GM19467 (cell line): ENCODE measurements around the gene LRRC23.
A peak's percentile ranks its signal among the peaks of the same experiment; 100 is the strongest.

Experiments used
- ATAC-seq: cut with Tn5 transposase; IDR thresholded peaks from one replicate; pipeline ENCODE4 v1.9.1; 2021; ENCODE audit warnings: mild to moderate bottlenecking, moderate library complexity; ENCODE audit not compliant: unreplicated experiment

The LRRC23 gene

DNA sequence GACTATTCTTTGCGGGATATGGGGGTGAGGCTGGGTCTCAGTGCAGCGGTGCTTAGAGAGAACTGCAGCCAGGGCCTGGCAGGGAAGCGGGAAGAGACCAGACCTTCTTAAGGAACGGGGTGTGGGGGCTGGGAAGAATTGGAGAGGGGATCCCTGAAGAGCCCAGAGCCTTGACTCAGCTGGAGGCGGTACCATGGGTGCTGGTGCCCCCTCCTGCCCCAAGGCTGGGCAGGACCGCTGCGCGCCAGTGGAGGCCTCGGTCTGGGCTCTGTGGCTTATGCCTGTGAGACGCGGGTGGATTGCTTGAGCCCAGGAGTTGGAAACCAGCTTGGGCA is 37.7 kb downstream of the LRRC23 start:
- ATAC-seq: no peak

DNA sequence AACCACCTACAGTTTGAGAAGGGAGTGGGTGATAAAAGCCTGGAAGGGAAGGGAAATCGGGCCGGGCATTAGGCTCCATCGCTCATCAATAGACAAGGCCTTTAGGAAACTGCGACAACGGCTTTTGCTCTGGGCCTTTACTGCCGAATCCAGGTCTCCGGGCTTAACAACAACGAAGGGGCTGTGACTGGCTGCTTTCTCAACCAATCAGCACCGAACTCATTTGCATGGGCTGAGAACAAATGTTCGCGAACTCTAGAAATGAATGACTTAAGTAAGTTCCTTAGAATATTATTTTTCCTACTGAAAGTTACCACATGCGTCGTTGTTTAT is 38.7 kb downstream of the LRRC23 start:
- ATAC-seq: peak; percentile 18

DNA sequence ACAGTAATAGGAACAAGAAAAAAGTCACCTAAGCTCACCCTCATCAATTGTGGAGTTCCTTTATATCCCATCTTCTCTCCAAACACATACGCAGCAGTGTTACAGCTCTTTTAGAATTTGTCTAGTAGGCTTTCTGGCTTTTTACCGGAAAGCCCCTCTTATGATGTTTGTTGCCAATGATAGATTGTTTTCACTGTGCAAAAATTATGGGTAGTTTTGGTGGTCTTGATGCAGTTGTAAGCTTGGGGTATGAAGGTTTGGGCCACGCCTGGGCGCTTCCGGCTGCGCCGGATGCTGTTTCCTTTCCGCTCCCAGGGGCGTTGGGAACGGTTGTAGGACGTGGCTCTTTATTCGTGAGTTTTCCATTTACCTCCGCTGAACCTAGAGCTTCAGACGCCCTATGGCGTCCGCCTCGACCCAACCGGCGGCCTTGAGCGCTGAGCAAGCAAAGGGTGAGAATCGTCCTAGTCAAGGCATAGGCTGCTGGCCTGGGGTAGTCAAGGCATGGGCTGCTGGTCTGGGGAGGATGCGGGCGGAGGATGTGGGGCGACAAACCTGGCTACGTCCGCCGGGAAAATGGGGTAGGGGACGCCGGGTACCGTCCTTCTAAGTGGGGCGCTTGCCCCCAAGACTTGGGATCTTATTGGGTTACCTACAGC is 39.2 kb downstream of the LRRC23 start, which contains the start of the genes C12orf57 and RNU7-1:
Gene C12orf57 (plus strand): TSS at position 301 of the 659 bp plus-strand sequence. CDS start 100 bp downstream, at position 401.
Gene RNU7-1 (plus strand): TSS at position 95 of the 659 bp plus-strand sequence.
- ATAC-seq: peak; percentile 28

DNA sequence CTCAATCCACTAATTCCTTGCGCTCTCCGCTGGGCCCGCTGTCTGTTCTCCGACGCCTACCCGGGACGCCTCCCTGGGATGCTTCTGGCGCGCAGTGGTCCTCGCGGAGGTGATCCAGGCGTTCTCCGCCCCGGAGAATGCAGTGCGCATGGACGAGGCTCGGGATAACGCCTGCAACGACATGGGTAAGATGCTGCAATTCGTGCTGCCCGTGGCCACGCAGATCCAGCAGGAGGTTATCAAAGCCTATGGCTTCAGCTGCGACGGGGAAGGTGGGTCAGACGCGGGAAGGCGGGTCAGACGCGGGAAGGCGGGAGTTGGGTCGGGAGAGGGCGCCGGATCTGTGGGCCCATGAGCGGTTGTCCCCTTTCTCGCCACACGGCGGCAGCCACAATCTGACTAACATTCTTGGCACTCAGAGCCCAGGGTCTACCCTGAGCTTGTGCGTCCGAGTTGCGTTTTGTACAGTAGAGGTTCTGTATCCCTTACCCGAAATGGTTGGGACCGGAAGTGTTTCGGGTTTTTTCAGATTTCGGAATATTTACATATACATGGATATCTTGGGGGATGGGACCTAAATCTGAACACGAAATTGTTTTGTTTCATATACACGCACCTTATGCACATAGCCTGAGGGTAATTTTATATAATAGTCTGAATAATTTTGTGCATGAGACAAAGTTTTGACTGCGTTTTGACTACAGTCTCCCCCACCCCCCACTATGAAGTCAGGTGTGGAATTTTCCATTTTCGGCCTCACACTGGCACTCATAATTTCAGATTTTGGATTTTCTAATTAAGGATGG is 40.0 kb downstream of the LRRC23 start:
- ATAC-seq: peak; percentile 28

DNA sequence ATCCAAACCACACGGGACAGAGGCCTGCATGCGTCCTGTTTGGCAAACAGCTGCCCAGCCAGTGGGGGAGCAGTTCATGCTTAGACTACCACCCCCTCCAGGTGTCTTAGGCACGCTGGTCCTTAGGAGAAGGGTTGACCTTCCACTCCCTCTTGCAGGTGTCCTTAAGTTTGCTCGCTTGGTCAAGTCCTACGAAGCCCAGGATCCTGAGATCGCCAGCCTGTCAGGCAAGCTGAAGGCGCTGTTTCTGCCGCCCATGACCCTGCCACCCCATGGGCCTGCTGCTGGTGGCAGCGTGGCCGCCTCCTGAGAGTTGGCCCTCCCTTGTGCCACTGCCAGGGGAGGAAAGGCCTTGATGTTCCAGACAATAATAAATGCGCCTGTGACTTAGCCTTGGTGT is 41.0 kb downstream of the LRRC23 start:
- no peak for ATAC-seq

DNA sequence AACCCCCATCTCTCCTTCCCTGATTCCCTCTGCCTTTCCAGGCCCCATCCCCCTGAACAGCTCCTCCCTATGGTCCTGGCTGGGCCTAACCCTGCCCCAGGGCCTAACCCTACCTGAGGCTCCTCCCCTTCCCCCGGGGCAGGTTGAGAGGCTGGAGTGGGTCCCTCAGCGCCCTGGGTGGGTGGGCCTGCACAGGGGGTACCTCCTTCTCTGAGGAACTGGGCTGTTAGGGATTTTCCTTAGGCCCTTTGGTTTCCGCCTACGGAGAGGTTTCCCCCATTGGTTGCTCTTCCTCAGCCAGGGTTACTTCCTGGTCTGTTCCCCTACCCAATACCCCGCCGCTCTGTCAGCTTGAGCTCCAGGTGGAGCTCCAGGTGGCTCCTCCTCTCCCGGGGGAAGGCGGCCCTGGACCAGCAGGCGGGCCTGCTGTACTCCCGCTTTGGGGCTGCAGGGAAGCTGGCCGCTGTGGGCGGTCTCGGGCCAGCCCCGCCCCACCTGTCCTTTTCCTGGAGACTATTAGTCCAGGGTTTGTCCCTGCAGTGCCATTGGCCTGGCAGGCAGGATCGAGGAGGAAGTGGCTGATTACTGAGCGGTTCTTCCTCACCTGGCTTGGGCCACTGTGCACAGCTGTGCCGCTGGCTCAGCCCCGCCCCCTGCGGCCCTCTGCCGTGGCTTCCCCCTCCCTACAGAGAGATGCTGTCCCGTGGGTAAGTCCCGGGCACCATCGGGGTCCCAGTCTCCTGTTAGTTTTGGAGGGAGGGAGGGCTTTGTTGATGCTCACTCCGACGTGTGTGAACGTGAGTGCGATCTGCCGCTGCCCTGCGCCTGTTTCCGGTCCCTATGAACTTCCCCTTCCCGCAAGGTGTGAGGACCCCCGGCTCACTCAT is 41.7 kb downstream of the LRRC23 start:
- ATAC-seq: peak; percentile 26

DNA sequence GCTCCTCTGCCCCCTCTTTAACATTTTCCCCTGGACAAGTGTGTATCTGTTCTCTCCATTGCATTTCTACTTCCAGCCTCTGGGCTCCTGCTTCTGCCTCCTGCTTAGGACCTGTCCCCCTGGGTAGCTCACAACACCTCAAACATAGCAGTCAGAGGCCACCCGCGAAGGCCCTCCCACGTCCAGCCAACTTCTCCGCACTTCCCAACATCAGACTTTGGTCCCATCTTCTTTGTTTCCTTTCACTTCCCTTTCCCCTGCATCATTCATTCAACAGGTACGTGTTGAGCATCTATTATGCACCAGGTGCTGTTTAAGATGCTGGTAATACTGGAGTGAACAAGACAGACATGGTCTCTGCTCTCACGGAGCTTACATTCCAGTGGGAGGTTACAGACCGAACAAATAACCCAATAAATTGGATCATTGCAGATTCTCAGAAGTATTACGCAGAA is 42.3 kb downstream of the LRRC23 start:
- ATAC-seq: no peak

DNA sequence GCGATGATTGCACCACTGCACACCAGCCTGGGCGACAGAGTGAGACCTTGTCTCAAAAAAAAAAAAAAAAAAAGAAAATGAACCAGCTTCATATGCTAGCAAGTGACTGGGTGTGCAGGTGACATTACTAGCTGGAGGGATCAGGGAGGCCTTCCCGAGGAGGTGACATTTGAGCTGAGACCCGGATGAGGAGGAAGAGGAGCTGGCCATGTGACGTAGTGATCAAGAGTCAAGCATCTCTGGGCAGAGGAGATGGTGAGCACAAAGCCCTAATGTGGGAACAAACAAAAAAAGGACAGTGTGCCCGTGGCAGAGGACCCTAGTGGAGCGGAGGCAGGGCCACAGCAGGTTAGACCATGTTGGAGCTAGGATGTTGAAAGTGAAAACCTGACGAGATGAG is 43.0 kb downstream of the LRRC23 start:
- no peak for ATAC-seq

DNA sequence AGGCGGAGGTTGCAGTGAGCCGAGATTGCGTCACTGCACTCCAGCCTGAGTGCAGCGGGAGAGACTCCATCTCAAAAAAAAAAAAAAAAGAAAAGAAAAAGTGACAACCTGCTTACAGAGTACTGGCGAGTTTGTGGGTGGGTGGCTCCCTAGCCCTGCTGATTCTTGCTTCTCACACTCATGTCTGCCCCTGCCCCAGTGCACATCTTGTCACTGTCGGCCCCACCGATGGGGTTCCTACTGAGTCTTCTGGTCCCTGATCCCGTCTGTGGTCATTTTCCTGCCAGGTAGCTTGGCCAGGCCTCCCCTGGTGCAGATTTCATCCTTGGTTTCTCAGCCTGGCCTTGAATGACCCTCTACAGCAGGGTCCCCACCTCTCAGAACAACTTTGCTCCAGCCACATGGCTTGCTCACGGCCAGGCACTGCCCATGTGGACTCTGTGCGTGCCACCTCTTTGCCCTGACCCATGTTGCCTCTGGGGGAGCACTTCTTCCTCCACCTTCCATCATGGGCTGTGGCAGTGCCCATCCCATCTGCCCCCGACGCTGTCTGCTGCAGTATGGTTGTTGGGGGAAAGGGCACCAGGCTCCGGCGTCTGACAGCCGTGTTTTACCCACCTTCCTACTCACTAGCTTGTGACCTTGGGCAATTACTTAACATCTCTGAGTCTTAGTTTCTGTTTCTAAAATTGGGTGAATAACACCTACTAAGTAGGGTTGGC is 44.4 kb downstream of the LRRC23 start:
- no peak for ATAC-seq

DNA sequence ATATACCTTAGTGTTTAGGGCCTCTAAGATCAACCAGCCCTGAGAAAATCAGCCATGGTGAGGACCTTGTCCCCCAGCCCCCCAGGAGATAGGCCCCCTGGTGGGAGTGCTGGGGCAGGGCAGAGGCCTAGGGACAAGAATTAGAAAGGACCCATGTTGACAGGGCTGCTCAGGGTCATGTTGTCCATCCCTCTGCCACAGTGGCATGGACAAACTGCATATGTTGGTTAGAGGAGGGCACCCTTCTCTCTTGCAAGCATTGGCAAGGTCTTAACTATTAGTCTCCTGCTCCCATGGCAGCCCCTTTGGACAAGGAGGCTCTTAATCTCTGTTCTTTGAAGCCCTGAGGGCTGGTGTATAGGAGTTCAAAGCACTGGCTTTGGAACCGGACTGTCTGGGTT is 45.8 kb downstream of the LRRC23 start:
- ATAC-seq: no peak

DNA sequence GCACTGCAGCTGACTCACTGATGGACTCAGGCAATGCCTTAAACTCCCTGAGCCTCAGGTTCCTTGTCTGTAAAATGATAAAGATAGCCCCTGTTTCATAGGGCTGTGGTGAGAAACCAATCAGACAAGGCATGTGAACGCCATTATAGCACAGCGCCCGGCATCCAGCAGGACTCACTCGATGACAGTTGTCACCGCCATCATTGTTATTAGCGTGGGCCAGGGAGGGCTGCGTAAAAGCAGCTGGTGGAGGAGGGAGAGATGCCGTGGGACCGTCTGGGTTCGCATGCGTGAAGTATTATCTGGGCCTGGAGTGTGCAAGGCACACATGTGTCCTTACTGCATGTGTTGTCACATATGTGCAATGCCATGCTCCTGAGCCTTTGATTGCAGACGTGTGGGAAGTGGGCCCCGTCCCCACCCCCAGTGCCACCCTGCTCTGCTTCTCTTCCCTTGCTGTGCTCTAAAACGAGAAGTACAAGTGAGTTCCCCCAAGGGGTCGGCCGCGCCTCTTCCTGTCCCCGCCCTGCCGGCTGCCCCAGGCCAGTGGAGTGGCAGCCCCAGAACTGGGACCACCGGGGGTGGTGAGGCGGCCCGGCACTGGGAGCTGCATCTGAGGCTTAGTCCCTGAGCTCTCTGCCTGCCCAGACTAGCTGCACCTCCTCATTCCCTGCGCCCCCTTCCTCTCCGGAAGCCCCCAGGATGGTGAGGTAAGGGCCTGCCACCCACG is 46.4 kb downstream of the LRRC23 start, which contains the start of gene PTPN6:
Gene PTPN6 (plus strand): TSS at position 546 of the 730 bp plus-strand sequence. CDS start 157 bp downstream, at position 703.
- no peak for ATAC-seq

DNA sequence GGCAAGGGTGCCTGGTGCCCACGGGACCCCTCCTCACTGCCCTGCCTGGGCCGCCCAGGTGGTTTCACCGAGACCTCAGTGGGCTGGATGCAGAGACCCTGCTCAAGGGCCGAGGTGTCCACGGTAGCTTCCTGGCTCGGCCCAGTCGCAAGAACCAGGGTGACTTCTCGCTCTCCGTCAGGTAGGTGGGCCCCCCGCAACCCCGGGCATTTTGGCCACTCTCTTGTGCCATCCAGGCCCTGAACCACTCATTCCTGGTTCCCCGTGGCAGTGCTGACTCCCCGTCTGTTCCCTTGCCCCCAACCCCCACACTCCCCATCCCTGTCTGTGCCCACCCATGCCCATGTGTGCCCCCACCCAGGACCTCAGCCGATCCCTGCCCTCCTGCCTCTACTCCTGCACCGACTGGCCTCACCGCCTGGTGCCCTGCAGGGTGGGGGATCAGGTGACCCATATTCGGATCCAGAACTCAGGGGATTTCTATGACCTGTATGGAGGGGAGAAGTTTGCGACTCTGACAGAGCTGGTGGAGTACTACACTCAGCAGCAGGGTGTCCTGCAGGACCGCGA is 47.0 kb downstream of the LRRC23 start:
- ATAC-seq: no peak

DNA sequence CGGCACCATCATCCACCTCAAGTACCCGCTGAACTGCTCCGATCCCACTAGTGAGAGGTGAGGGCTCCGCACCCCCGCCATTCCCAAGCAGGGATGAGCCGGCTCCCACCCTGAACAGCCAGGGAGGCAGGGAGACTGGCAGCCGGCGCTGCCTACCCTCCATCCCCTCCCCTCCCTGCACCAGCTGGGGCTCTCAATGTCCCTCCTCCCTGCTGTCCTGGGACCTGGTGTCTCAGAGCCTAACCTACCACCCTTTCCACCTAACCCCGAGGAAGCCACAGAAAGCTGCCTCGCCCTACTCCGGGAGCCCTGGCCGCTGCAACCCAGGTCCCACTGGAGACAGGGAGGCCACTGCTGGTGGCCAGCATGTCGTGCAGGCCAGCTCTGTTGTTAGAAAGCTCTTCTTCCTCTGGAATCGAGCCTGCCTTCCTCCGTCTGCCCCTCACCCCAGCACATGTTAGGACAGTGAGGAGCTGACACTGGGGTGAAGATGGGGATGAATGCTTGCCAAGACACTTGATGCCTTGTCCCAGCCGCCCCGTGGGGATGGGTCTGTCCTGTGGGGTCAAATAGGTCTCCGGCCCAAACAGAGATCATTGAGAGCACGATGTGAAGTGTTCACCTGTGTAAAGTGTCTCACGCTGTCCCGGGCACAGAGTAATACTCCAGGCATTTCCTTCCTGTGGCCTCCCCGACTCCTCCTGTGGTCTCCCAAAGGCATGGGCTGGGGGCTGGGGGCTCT is 47.7 kb downstream of the LRRC23 start:
- ATAC-seq: no peak

DNA sequence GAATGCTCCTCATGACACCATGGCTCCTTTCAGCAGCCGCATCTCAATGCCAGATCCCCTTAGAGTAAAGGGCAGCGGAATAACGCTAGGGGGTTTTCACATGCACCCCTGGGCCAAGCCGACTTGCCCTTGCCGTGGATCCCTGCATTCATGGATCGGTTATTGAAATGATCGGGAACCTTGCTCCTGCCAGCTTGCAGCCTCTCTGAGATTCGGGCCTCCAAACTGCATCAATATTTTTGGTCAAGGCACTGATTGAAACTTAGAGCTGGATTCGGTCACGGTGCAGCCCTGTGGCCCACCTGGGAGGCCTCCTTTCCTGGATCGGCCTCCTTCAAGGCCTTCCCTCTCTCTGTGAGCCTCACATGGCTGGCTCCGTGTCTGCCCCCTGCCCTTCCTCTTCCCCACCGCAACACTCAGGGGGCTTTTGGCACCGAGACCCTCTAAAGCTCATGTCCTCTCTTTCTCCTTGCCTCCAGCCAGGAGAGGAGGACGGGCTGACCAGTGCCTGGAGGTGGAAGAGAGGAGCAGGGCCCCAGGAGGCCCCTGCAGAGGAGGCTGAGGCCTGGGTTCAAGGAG is 48.3 kb downstream of the LRRC23 start:
- ATAC-seq: no peak

DNA sequence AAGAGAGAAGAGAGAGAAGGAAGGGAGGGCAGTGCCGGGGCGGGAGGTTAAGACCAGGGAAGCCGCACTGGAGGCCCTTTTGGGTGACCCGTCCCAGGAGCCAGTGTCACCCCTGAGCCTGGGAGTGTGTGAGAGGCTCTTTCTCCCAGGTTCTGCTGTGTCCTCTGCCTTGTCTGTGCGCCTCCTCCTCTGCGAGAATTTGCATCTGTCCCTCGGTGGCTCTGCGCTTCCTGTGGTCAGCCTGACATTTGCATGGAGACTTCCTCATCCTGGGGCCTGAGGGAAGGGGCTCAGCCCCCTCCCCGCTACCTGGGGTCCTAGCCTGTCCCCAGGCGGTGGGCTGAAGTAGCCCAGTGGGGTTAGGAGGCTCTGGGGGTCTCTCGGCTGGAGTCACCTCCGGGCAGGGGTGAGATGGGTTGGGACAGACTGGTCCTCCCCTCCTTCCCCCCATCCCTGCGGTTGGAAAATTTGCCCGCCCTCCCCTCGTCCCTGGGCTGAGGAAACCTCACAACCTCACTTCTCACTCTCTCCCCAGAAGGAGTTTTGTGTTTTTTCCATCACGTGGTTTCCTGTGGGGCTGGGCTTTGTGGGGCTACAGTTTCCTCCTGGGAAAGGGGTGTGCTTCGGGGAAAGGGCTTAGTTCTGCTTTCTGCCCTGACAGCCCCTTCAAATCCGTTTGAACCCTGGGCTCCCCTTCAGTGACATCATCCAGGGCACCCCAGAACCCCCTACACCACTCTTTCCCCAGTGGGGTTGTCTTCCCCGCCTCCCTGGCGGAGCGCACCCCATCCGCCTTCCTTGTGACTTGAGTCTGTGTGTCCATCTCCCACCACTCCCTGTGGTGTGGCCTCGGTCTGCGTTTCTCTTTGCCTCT is 49.1 kb downstream of the LRRC23 start:
- peak; percentile 38 for ATAC-seq

DNA sequence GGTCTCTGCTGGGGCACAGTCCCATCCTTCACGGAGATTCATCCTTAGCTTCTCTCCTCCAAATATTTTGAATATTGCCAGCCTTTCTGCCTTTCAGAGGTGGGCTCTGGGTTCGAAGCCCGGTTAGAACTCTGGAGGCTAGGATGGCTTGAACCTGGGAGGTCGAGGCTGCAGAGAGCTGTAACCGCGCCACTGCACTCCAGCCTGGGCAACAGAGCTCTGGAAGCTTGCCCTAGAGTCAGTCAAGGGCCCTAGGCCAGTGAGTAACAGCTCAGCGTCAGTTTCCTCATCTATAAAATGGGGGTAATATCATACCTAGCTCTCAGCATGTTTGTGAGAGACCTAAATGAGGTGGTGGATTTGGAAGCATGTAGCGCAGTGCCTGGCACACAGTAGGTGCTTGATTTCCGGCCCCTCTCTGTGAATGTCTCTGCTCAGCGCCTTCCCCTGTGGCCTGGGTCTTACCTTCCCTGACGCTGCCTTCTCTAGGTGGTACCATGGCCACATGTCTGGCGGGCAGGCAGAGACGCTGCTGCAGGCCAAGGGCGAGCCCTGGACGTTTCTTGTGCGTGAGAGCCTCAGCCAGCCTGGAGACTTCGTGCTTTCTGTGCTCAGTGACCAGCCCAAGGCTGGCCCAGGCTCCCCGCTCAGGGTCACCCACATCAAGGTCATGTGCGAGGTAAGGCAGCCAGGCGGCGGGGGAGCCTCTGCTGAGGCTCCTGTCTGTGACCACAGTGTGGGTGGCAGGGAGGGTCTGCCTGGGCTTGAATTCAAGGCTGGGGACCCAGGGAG is 49.9 kb downstream of the LRRC23 start:
- no peak for ATAC-seq
